GM19395 (cell line): ENCODE measurements around the gene ZNF143.
"Not testable (repeated sequence)": the region's sequence is repeated elsewhere in the genome, so short reads cannot be mapped to it uniquely, and the experiment has no call there.

ENCODE experiments used
- ATAC-seq: cut with Tn5 transposase; IDR thresholded peaks from one replicate; pipeline ENCODE4 v1.9.1; 2021; ENCODE audit warnings: mild to moderate bottlenecking, moderate library complexity; ENCODE audit not compliant: unreplicated experiment

Gene ZNF143

GRCh38 chr11:9460322-9461062, at the start of gene ZNF143:
ZNF143 (plus strand) TSS chr11:9461012; CDS start chr11:9471309, 10,297 bp downstream.
- peak; percentile 91 for ATAC-seq

- ATAC-seq = no peak
These were observed 32.1 kb upstream of the ZNF143 start for GRCh38 chr11:9428706-9429105.

- ATAC-seq = no peak
These were observed 22.2 kb upstream of the ZNF143 start for GRCh38 chr11:9438611-9439010.

GRCh38 chr11:9446230-9446629, 14.6 kb upstream of the ZNF143 start:
- no peak for ATAC-seq

GRCh38 chr11:9448576-9449352, 12.0 kb upstream of the ZNF143 start:
- no peak for ATAC-seq

DNA sequence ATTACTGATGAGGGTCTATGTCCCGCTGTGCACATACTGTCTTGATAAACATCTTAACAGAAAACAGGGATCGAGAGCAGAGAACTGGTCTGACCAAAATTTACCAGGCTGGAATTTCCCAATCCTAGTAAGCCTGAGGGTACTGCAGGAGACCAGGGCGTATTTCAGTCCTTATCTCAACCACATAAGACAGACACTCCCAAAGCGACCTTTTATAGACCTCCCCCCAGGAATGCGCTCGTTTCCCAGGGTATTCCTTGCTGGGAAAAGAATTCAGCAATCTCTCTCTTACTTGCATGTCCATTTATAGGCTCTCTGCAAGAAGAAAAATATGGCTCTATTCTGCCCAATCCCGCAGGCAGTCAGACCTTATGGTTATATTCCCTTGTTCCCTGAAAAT, 8.8 kb upstream of the ZNF143 start:
- not testable (repeated sequence) for ATAC-seq

DNA sequence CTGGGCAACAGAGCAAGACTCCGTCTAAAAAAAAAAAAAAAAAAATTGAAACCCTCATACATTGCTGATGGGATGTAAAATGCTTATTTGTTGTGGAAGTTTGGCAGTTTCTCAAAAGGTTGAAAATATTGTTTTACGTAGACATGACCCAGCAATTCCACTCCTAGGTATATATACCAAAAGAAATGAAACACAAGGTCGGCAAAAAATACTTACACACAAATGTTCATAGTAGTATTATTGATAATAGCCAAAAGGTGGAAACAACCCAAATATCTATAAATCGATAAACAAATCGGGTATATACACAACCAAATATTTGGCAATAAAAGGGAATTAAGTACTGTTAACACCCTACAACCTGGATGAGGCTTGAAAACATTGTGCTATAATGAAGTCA, 5.1 kb upstream of the ZNF143 start:
- no peak for ATAC-seq

DNA sequence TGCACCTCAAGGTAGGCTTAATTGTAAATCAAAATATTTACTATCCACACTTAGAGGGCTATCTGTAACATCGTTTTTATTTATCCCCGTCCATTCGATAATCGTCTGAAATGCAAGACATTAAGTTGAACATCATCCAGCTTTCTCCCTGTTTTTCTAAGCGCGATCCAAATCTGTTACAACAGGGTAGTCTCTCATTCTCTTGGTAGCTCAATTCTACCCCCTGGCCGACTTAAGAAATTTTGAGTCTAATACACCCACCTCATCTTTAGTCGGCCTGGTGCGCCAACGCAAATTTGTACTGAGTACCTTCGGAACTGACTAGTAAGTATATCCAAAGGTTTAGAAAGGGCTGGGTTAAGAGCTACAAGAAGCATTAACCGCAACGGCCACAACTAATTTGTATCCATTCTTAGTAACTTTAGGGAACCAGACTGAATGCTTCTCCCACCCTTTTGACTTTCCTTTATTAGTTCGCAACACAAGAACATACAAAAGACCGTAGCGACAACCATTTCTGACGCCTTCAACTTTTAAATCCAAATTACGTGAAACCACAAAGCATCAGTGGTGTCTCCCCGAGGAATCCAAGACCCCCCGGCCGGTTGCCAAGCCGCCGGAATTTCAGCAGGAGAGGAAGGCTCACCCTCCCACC, 1.0 kb upstream of the ZNF143 start:
- ATAC-seq = no peak

DNA sequence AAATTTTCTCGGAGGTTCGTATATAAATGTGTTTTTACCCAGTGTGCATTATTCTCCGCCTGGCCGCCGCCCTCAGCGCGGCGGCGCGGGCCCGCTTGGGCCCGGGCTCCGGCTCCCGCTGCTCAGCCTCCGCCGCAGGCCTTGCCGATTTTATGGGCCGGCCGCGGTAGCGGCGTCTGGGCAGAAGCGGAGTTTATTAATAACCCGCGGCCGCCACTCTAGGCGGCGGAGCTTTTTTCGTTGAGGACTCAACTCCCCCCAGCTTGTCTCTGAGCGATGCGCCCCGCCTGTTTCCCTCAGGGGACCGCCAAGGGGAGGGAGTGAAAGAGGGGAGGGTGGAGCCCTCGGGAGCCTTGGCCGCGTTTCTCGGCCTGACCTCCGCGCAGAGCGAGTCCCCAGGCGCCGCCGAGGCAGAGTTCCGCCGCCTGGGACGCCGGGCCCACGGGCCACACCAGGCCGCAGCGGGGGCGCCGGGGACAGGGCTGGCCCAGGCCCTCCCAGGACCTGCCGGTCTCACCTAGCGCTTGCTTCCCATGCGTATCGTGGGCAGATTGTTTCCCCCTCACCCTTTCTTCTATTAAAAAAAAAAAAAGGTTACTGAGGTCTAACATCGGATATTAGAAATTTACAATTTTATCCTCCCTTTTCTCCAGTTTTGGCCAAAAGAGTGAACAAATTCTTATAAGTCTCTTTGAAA, 399 bp downstream of the ZNF143 start:
- ATAC-seq = peak; percentile 51

- no peak for ATAC-seq
These were observed 935 bp downstream of the ZNF143 start for GRCh38 chr11:9461760-9462134.

- ATAC-seq = no peak
These were observed 1.5 kb downstream of the ZNF143 start for GRCh38 chr11:9462172-9462799.

GRCh38 chr11:9462806-9463537, 2.2 kb downstream of the ZNF143 start:
- no peak for ATAC-seq

- no peak for ATAC-seq
These were observed 10.0 kb downstream of the ZNF143 start for GRCh38 chr11:9470765-9471164.

- ATAC-seq = no peak
These were observed 12.6 kb downstream of the ZNF143 start for GRCh38 chr11:9473408-9473807.

GRCh38 chr11:9479899-9480298, 19.1 kb downstream of the ZNF143 start:
- ATAC-seq = no peak

GRCh38 chr11:9489080-9489765, 28.4 kb downstream of the ZNF143 start:
- no peak for ATAC-seq

DNA sequence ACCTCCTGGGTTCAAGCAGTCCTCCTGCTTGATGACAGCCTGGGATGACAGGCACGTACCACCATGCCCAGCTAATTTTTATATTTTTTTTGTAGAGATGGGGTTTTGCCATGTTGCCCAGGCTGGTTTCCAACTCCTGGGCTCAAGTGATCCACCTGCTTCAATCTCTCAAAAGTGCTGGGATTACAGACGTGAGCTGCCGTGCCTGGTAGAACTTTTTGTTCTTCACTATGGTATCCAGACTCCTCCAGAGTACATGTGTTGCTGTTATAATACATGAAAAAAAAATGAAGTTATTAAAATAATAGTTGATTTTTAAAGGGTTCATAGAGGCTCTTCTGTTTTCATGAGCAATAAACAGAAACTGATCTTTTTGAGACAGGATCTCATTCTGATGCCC, 29.6 kb downstream of the ZNF143 start:
- ATAC-seq = no peak

DNA sequence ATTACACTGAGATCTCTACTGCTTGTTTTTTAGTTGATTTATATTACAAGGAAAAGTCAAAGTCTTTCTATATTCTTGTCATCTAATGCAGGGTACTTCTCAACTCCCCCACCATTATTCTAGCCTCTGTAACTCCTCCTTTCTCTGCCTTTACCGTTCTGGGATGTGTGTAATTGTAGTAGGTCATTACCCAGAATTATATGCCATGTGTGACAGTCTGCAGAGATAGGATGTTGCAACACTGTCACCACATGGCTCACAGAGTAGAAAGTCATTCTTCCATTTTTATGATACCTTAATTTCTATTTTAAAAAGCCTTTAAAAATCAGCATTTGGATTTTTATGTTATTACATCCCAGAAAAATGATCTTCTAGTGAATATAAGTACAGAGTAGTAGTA, 32.7 kb downstream of the ZNF143 start:
- no peak for ATAC-seq

DNA sequence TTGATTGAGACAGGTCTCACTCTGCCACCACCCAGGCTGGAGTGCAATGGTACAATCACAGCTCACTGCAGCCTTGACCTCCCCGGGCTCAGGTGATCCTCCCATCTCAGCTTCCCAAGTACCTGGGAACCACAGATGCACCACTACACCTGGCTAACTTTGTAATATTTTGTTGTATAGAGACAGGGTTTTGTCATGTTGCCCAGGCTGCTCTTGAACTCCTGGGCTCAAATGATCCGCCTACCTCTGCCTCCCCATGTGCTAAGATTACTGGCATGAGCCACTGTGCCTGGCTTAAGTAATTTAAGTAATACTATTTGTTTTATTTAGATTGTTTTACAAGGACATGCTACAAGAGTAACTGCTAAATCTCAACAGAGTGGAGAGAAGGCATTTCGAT, 33.5 kb downstream of the ZNF143 start:
- no peak for ATAC-seq
